22Rv1 (cell line): ENCODE results near the gene SDK1.

ENCODE experiments used
- H3K27ac ChIP-seq: fragments of 450-650 bp; 2 replicates; pipeline ENCODE4 v1.5.1; 2017
- CTCF ChIP-seq: fragments of 450-650 bp; IDR thresholded peaks from 2 replicates; pipeline ENCODE4 v1.5.1; 2017; ENCODE audit warnings: mild to moderate bottlenecking
- ZFX ChIP-seq: fragments of 450-650 bp; IDR thresholded peaks from 2 replicates; pipeline ENCODE4 v1.6.1; 2017; ENCODE audit warnings: antibody characterized with exemption, borderline replicate concordance

Gene SDK1

DNA sequence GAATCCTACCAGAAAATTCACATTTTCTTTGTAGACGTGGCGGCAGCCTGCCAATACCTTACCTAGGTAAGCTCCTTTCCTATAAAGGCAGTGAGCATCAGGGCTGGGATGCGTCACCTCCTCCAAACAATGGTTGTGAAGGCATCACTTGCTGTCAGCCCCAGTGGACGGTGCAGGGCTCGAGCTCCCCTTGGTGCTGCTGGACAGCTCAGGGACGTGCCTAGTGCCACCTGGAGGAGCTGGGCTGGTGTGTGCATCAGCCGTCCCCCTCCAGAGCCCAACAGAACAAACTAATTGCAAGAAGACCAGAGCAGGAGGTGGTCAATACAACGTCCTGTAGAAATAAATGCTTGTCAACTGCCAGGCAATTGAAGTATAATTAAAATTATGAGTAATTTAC is 863.5 kb downstream of the SDK1 start:
- H3K27ac ChIP-seq: no peak overlapping the region
- TF ChIP-seq CTCF: no peak
- TF ChIP-seq ZFX: no peak

DNA sequence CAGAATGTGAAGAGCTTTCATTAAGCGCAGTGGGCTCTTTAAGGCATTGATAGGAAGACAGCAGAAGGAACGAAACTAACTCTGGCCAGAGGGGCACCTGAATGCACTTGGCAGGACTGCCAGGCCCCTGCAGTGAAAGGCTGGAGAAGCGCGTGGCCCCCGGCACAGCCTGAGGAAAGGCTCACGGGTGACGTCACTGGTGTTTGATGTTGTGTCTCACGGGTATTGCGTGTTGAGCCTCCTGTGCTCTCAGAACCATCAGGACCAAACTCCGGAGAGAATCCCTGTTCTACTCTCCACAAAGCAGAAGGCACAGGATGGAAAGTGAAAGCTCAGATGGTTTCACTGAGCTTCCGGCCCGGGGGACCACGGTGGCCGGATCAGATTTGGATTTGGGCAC is 865.3 kb downstream of the SDK1 start:
- no peak overlapping the region for H3K27ac ChIP-seq
- no peak for TF ChIP-seq ZFX
- no peak for TF ChIP-seq CTCF

- TF ChIP-seq CTCF: no peak
- TF ChIP-seq ZFX: no peak
- no peak overlapping the region for H3K27ac ChIP-seq
These were observed 865.8 kb downstream of the SDK1 start for GRCh38 chr7:4166807-4167206.

DNA sequence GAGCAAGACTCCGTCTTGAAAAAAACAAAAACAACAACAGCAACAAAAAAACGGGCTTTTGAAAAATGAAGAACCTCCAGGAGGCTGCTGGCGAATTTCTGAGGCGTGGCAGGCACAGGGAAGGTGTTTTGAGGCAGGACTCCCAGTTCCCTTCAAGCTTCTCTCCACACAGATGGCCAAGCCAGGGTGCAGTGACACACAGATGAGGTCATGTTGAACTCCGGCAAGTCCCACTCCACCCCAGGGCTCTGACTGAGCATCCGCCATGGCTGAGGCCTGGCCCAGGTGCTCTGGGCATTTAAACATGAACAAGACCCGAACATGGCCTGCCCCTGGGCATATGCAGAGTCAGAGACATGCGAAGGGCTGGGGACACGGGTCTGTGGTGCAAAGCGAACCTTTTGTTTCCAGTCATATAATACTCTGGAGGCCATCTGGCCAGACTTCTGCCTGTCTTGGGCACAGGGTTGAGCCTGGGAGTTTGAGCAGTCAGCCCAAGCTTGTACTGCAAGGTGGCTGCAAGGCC is 866.4 kb downstream of the SDK1 start:
- H3K27ac ChIP-seq: no peak overlapping the region
- TF ChIP-seq CTCF: no peak
- no peak for TF ChIP-seq ZFX

DNA sequence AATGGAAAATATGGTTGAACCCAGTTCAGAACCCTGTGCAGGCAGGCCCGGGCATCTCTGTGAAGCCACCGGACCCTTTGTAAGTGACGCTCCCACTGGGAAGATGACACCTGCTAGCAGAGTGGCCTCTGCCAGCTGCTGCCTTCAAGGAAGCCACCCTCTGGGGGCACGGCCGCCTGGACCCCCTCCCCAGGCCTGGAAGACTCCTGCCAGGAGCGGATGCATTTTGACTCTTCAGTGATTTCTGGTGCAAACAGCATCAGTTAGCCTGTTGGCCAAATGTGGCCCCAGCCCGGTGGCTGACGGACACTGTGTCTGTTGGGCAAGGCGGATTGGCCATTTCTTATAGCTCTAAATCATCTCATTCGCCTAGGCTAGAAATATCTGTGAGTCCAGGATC is 867.0 kb downstream of the SDK1 start:
- no peak for TF ChIP-seq CTCF
- no peak for TF ChIP-seq ZFX
- H3K27ac ChIP-seq: no peak overlapping the region

DNA sequence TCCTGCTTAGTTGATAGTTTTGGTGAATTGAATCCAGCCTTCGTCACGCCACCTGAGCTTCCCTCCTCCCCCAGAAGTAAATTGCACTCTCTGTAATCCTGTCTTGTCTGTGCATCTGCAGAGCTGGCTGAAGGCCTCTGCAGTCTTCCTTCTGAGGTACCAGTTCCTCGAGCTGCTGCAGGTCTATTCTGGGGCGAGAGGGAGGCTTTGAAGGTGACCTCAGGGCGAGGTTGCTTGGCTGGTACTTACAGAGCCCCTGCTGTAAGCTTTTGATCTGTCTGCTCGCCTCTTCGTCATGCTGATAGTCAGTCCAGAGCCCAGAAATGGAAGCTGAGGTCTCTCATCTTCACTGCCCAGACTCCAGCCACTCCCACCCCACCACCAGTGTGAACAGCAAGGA is 867.5 kb downstream of the SDK1 start:
- no peak for TF ChIP-seq CTCF
- no peak for TF ChIP-seq ZFX
- H3K27ac ChIP-seq: no peak overlapping the region

GRCh38 chr7:4169455-4169854 is 868.4 kb downstream of the SDK1 start:
- TF ChIP-seq CTCF (no peak), ZFX (no peak)
- no peak overlapping the region for H3K27ac ChIP-seq
